Hepatic stellate cell (primary cell): Measurements from ENCODE around the gene C13orf46.
"Not testable (repeated sequence)": the region's sequence is repeated elsewhere in the genome, so short reads cannot be mapped to it uniquely, and the experiment has no call there.

Source experiments
- DNase-seq: peaks from one replicate; pipeline ENCODE4 v3.0.0; 2011; ENCODE audit warnings: low spot score

Gene C13orf46

DNA sequence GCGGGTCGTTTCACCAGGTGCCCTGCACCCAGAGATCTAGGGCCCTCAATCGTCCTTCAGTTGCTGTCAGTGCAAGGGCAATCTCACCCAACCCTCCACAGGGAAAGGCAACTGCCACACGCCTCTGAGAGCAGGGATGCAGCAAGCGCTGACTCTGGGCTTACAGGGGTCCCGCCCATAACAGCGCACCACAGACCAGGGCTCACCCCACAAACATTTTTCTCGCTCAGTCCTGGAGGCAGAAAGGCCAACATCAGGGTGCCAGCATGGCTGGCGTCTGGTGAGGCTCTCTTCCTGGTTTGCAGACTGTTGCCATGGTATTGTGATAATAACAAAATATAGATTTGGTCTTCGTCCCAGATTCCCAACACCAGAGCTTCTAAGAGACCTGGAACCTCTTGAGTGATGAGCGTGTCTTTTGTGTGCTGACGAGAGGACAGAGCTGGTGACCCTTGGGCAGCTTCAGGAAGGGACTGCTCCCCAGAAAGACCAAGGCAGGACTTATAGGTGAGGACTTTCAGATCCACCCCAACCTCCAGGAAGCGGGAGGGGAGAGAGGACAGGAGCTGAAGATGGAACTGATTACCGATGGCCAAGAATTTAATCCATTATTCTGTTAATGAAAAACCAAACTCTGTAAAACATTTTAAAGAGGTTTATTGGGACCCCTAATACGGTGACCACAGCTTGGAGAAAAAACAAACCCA, 51.3 kb downstream of the C13orf46 start:
- DNase-seq, result no peak

DNA sequence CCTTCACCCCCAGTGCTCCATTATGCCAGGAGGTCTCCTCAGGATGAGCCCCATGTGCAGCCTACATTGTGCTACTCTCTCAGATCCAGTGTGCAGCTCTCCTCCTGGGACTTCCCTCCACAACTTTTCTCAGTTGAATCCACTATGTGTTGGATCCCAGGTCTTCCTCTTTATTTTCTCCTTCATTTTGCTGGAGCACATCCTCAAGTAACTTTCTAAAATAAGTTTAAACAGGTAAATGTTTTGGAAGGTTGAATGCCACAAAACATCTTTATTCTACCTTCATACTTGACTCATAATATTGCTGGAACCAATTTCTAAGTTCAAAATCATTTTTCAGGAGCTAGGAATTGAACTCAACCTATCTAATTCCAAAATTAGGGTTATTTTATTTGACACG, 52.1 kb downstream of the C13orf46 start:
- no peak for DNase-seq

DNA sequence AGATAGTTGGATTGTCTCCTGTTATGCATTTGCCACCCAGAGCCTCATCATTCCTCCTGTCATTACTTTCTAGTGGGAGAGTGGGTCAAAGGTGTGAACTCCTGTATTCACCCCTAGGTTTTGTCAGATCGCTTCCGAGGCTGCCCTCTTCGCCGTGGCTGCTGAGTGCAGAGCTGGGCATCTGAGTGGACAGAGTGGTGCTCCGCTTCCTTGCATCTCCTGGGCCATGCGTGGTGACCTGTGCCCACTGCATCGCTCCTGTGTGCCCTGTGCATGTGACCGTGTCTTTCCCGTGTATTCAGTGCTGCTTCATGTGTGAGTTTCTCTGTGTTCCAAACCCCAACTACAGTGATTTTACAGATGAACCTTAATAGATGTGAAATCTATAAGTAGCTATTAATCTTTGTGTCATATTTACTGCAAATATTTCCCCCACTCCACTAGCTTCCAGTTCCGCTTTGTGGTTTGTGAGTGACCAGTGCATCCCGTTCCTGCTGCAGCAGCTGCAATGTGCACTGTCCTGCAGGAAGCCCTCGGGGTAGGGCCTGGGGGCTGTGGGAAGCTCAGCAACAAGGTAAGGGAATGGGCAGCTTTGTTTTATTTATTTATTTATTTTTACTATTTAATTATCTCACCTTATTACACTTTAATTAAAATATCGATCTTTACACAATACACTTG, 53.1 kb downstream of the C13orf46 start:
- DNase-seq, result no peak

DNA sequence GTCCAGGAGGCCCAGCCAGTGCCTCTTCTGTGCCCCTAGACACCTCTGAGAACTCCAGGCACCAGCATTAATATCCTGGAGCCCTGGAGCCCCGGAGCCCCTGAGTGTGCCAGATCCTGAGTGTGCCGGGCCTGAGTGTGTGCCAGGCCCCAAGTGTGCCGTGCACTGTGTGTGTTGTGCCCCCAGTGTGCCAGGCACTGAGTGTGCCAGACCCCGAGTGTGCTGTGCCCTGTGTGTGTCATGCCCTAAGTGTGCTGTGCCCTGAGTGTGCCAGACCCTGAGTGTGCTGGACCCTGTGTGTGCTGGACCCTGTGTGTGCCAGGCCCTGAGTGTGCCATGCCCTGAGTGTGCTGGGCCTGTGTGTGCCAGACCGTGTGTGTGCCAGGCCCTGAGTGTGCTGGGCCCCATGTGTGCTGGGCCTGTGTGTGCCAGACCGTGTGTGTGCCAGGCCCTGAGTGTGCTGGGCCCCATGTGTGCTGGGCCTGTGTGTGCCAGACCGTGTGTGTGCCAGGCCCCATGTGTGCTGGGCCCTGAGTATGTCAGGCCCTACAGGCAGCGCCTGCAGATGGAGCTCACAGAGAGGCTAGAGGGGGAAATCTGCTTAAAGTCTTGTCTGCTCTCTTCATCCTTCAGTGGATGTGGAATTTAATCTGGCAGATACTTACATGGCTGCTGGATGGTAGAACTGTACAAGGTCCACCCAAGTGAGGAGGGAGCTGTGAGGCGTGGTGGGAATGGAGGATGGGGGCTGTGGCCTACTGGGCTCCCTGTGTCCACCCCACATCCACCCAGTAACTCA, 53.9 kb downstream of the C13orf46 start:
- DNase-seq, result no peak

DNA sequence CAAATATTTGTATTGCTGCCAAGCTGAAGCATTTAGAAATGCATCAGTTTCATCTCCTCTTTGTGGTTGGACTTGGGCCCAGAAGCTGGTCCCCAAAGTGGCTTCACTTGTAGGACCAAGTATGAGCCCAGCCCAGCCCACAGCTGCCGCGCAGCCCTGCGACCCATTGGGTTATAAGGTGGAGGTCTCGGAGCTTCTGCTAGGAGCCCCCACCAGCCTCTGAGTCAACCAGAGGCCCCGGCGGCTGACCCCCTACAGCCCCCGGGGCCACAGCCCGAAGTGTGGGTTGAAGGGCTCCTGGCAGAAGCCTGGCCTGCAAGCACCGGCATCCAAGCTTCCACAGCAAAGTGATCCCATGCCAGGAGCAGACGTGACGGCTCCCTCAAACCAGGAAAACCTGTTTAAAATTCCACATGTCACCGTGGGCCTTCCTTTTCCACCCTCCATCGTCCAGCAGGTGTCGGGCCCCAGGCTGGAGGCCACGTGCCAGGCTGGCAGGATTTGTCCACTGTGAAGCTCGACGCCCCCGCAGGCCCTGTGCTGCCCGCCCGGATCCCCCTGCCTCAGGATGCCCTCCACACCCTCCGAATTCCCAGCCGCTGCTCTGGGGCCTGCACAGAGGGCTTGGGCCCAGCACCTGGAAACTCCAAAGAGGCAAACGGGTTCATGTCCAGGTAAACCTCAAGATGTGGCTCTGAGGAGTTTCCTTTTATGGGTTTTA, 54.7 kb downstream of the C13orf46 start:
- no peak for DNase-seq

DNA sequence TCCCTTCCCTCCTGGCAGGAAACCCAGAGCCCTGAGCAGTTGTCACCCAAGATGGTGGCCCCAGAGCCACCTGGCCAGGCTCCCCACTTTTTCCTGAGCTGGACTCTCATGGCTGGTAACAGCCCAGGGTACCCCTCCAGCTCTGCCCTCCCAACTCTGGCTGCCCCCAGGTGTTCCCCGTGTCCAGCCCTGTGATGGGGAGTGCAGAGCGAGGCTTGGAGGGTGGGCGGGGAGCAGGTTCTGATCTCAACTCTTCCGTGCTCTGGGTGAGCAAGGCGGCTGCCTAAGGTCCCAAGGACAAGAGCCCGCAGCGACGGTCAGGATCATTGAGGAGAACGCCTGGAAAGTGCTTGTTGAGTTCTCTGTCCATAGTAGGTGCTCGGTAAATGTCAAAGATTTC, 55.3 kb downstream of the C13orf46 start:
- DNase-seq, result no peak

DNA sequence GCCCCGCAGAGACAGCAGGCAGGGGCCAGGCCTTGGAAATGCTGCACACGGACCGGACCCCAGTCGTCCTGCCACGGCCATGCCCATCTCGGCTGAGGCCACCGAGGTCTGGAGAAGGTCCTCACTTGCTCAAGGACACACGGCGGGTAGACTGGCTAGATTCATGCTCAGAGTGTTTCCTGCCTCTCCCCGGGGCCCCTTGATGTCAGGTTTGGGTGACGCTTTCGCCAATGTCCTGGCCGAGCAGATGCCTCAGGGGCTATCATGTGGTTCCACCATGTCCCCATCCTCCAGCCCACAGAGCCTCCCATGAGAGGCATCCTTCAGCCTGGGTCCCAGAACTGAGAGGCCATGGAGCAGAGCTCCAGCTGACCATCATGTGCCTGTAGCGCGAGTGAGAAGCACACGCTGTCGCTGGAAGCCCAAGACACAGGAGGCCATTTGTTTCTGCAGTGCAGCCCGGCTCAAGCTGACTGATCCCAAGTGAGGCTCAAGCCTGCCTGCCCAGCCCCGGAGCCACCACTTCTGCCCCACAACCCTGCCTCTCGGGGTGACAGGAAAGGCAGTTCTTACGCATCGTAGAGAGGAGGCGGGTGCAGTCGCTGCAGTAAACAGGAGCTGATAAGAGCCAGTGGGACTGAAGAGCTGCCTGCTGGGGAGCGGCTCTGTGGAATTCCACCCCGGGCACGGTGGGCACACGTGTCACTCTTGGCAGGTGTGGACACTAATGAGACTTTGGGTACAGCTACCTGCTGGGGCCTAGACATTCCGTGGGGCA, 56.1 kb downstream of the C13orf46 start:
- no peak for DNase-seq

DNA sequence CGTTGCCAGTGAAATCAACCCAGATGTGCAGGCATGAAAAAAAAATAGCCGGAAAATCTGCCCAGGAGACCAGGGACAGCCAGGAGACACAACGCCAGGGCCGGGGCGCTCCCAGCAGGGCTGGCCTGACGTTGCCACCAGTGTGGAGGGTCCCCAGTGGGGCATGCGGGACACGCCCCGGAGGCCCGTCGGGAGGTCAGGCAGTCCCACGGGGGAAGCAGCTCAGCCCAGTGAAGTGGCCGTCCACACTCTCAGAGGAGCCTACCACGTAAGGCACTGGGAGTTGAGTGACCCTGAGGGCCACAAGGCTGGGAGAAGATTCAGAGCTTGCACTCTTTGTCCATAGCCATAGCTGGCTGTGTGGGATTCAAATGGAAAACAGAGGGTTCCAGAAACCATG, 56.8 kb downstream of the C13orf46 start:
- no peak for DNase-seq

DNA sequence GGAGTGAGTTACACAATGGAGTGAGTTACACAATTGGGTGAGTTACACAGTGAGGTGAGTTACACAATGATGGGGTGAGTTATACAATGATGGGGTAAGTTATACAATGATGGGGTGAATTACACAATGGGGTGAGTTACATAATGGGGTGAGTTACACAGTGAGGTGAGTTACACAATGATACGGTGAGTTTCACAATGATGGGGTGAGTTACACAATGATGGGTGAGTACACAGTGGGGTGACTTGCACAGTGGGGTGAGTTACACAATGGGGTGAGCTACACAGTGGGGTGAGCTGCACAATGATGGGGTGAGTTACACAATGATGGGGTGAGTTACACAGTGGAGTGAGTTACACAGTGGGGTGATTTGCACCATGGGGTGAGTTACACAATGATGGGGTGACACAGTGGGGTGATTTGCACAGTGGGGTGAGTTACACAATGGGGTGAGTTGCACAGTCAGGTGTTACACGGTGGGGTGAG, 57.5 kb downstream of the C13orf46 start:
- DNase-seq, result no peak

DNA sequence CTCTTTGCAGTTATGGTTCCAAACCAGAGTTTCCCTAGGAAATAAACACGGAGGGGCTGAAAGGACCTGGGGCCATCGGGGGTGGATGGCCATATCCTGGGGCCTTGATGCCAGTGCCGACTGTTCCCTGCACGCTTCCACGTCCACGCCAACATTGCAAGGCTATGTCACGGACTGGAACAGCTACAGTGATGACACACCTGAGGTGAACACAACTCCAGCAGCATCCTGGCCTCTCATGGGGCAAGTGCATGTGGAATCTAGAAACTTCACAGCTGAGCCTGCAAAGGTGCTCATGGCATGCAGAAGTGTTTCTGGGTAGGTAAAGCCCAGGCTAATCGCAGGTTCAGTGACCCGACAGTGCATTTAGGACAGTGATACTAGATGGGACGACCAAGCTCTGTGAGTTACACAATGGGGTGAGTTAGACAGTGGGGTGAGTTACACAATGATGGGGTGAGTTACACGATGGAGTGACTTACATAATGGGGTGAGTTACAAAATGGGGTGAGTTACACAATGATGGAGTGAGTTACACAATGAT, 58.0 kb downstream of the C13orf46 start:
- no peak for DNase-seq

DNA sequence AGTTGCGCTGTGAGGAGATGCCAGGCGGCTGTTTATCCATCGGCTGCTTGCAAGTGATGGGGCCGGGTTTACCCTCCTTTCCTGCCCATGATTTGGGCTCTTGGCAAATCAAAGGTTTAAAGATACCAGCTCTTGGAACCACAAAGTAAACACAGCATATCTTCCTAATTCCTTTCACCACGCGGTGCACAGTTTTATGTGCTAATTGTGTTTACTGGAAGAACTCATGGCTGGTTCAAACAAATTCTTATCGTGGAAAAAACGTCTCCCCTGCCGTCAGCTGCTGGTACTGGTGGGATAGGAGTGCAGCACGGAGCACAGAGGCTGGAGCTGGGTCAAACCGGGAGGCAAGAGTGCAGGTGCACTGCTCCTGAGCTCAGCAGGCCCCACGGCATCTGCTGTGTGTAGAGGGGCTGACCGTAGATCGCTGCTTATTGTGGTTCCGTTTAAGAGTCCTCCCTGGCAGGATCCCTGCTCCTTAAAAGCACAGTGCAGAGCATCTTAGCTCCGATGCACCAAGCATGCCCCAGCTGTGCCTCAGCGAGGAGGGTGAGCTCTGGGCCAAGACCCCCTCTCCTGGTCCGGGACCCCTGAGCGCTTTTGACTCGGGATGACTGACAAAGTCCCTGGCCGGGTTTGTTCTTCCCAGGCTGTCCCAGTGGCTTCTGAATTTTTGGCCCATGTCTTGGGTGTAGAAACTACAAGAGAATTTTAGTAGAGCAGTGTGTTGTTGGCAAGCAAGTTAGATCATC, 58.7 kb downstream of the C13orf46 start:
- DNase-seq, result no peak

DNA sequence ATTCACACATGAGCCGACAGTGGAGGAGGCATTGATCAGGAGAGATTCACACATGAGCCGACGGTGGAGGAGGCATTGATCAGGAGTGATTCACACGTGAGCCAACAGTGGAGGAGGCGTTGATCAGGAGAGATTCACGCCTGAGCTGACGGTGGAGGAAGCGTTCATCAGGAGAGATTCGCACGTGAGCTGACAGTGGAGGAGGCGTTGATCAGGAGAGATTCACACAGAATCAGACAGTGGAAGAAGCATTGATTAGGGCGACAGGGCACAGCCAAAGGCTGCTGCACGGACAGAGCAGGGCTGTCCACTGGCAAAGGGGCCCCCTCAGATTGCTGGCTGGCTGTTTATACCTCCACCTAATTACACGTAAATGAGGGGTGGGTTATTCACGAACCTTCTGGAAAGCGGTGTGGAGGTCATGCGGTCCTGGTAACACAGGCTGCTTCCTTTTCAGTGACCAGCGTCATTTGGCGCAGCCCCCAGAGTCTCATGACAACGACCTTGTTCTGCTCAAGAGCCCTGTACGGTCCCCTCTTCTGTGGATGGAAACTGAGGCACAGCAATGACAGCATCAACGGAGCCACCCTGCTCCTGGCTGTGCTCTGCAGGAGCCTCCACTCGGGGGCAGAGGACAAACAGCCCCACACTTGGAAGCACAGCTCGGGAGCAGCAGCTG, 59.4 kb downstream of the C13orf46 start:
- no peak for DNase-seq

DNA sequence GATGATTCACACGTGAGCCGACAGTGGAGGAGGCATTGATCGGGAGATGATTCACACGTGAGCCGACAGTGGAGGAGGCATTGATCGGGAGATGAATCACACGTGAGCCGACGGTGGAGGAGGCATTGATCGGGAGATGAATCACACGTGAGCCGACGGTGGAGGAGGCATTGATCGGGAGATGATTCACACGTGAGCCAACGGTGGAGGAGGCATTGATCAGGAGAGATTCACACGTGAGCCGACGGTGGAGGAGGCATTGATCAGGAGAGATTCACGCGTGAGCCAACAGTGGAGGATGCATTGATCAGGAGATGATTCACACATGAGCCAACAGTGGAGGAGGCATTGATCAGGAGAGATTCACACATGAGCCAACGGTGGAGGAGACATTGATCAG, 60.0 kb downstream of the C13orf46 start:
- DNase-seq, result not testable (repeated sequence)

DNA sequence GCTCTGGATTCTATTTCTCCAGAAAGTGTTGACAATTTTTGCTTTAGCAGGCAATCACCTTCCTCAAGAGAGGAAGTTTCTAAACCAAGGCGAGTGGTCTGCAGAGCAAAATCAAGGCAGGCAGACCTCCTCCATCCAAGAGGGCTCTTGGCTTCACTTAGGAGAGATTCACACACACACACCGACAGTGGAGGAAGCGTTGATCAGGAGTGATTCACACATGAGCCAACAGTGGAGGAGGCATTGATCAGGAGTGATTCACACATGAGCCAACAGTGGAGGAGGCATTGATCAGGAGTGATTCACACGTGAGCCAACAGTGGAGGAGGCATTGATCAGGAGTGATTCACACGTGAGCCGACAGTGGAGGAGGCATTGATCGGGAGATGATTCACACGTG, 60.5 kb downstream of the C13orf46 start:
- not testable (repeated sequence) for DNase-seq

DNA sequence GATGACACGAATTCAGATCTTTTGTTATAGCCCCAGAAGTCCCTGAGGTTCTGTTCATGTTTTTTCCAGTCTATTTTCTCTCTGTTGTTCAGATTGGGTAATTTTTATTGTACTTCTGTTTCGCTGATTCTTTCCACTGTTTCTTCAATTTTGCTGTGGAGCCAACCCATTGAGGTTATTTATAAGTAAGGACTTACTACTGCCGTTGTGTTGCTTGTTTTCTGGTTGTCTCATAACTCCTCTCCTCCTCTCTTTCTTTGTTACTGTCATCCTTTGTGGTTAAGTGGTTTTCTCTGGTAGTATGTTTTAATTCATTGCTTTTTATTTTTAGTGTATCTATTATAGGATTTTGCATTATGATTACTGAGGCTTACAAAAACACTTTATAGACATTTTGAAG, 61.3 kb downstream of the C13orf46 start:
- DNase-seq, result no peak

DNA sequence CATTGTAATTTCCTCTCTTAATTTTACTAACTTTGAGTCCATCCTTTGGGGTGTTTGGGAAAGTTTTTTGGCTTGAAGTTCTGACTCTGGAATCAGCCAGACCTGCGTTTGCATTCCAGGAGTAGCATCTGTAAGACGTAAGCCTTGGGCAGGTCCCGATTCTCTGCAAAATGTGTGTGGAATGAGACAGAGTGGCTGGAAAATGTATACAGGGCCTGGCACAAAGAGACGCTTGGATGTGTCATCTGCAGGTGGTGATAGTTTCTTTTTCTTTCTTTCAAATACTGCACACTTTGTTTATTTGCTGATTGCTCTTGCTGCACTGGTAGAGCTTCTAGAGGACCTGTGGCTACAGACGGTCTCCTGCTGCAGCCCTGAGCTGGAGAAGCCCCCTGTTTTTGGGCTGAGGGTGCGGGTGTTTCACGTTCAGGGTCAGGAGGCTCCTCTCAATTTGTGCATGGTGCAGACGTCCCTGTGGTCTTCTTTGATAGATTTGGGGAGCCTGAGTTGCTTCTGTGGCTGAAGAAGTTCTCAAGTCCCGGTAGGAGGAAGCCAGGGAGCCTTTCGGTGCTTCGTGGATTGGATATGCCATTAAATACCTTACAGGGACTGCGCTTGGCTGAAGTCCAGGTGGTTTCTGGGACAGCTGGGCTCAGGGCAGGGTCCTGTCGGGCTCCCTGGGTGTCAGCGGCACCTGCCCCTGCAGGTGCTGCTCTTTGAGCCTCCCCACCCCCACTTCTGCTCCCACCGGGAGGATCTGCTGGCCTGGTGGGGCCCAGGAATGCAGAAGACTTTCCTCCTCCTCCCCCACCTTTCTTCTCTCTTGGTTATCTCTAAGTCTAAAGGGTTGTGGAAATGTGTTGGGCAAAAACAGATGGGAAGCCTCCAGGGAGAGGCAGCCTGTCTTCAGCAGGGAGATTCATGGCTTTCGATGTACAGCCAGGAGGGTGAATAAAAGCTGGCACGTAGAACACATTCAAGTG, 66.0 kb downstream of the C13orf46 start:
- DNase-seq, result no peak

DNA sequence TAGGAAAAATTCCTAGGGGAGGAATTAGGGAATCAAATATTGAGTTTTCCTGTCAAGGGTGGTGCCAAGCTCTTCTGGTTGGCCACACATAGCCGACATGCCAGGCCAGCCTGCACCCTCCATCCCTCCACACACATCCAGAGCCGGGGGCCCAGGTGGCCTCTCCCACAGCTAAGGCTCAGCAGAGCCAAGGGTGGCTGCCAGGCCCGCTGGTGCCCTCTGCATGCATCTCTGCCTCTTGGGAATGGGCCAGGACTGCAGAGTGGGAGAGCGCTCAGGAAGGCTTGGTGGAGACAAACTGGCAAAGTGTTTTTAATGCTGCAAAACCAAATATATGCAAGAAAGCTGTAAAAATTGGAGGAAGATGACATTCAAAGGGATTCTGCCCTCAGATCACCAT, 67.3 kb downstream of the C13orf46 start:
- no peak for DNase-seq

DNA sequence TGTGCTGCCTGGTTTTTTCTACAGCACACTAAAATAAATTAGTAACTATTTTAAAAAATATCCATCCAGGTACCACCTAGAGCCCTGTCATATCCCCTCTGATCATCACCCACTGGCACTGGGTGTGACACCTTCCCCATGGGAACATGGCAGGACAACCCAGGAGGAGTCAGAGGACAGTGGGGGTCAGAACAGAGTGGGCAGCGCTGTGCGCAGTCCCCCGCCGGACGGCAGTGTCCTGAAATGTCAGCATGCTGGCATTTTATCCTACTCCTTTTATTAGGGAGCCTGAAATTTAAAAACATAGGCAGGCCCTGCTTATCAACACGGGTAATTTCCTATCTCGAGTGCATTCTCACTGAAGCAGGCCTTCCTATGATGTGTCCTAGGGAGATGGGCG, 67.9 kb downstream of the C13orf46 start:
- no peak for DNase-seq

DNA sequence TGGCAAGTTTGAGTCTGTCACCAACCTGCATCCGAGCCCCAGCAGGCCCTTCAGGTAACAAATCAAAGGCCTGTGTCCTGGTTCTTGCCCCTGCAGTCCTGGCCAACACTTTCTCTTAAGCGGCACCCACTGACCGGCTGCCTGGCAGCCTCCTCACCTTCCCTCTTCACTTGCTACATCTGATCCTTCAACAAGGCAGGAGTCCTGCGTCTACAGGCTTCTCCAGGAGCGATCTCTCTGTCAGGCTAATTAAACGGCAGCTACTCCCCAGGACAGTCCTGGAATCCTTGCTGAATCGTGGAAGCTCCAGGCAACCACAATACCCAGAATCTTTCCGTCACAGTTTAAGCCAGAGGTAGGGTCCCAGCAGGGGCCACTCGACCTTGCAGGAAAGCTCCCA, 68.9 kb downstream of the C13orf46 start:
- no peak for DNase-seq
